Measurements from ENCODE around the gene KRT78. TPM values are rescaled to one million over a fixed set of nuclear protein-coding genes. Genes with fewer than 3 reads are reported as not detected.

KRT78 gene
- total and polyA plus RNA-seq, 2 of the 13 experiments (the other 11 are each of a cell fraction or from before 2014, with no cell fraction given), result not detected

DNA sequence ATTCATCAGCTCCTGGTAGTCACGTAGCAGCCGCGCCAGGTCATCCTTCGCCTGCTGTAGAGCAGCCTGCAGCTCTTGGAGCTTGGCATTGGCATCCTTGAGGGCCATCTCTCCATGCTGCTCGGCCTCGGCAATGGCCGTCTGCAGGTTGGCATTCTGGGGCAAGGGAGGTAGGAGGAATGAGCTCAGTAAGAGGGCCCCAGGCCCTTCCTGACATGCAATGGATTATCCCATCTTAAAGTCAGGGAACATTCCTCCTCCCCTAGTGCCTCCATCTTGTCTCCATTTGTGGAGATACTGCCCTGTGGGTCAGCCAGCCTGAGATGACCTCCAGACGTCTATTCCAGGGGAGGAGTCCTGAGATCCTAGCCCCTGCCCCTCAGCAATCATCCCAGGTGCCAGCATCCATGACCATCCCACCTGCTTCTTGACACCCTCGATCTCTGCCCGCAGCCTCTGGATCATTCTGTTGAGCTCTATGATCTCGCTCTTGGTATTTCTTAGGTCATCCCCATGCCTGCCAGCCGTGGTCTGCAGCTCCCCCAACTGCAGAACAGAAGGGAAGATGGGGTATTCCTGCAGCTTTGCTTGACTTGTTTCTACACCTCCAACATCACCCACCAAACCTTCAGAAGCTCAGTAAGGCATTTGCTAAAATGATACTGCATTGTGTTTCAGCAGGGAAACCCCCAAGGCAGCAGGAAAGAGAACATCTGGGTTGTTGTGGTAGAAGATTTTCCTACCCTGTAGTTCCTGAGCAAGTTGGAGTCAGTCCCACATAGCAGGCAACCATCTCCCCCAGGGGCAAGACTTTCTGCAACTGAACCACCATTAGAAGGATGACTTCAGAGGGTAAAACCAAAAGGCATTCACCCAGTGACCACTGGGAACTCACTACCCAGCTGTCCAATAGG, 57.3 kb downstream of the KRT78 start:
- no peak for TF ChIP-seq NCOA5 (CRISPR knock-in tag; IDR thresholded peaks at IDR 0.05)
- TF ChIP-seq ETV6 (CRISPR knock-in tag; conservative IDR thresholded peaks at IDR 0.05), result no peak
- Histone ChIP-seq H3K27me3 (ENCODE audit: control insufficient read depth in 1 of 2, insufficient read depth in 2 of 2, low read length in 2 of 2) (peaks cover 4 to 51% of the 10 kb centered on the region in 2 experiments; a peak in 3 of 5 replicates), H3K79me2 (ENCODE audit: insufficient read depth, low read length) (no peaks in the 10 kb centered on the region), H4K20me1 (ENCODE audit: insufficient read depth, low read length) (no peaks in the 10 kb centered on the region), H3K4me3 (replicated peaks in 1 of 3; ENCODE audit: insufficient read depth in 1 of 3, low read depth in 2 of 3, low read length in 3 of 3) (no peak overlapping the region), H3K9me3 (ENCODE audit: low read length) (no peaks in the 10 kb centered on the region), H3K4me1 (ENCODE audit: insufficient read depth, low read length) (no peaks in the 10 kb centered on the region), H3K9ac (ENCODE audit: insufficient read depth, low read depth, low read length) (no peak overlapping the region), H2AFZ (ENCODE audit: low read length) (no peak overlapping the region), H3K36me3 (replicated peaks in 1 of 2; ENCODE audit: control insufficient read depth in 1 of 2, insufficient read depth in 2 of 2, low read length in 2 of 2) (no peaks in the 10 kb centered on the region), H3K4me2 (ENCODE audit: low read depth, low read length) (no peak overlapping the region), H3K27ac (ENCODE audit: extremely low read length, insufficient read depth, low read length) (no peak overlapping the region)
- CTCF ChIA-PET (ENCODE audit: low intra/inter-chr PET ratio, low total read pairs), result no interaction called here
- POLR2A ChIA-PET, result no interaction called here
- no peak for DNase-seq (ENCODE audit: low spot score)
- no peak for FAIRE-seq
- intact Hi-C loops (cut with micrococcal nuclease; ENCODE audit: unreplicated experiment) (no loop called here), in situ Hi-C loops (cut with HindIII; ENCODE audit: extremely low pct_ligation_motif_present, low pct_unique_long_range_greater_than_20kb) (no loop called here)
- WGBS (ENCODE audit: low lambda C conversion rate), result 36% methylated on average over 10 of the region's 12 CpGs
- ATAC-seq, result no peak
- BruUV-seq (replicated peaks), result no TSS peak

DNA sequence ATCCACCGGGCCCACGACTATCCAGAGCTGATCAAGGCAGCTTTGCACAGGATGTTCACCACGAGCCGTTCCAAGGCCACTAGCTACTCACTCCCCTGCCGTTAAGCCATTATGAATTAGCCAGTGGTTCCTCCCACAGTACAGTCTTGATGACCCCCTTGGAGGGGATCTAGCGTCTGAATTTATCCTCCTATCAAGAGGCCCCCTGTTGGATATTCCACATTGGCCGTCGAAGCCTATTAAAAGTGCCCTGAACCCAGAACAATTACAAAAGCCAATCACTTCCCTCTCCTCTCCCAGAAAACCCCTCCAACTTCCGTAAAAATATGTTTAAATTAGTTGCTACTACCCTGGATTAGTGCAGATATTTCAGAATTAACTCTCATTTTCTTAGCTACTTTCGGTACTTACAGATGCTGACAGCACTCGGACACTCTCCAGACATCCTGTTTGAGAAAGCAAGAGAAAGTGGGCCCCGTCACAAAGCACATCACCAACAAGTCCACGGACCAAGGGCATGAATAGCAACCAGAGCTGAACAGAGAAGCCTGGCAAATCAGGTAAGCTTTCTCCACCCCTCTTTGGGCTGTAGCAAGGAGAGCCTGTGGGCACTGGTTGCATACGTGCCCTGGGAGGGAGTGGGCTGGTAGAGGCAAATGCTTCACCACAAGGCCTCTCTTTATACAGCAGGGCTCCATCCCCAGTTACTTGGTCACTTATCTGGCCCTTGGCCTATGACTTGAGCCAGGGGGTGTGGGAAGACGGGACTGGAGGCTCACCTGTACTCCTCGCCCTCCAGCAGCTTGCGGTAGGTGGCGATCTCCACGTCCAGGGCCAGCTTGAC, 58.1 kb downstream of the KRT78 start:
- TF ChIP-seq, protein P1, sequence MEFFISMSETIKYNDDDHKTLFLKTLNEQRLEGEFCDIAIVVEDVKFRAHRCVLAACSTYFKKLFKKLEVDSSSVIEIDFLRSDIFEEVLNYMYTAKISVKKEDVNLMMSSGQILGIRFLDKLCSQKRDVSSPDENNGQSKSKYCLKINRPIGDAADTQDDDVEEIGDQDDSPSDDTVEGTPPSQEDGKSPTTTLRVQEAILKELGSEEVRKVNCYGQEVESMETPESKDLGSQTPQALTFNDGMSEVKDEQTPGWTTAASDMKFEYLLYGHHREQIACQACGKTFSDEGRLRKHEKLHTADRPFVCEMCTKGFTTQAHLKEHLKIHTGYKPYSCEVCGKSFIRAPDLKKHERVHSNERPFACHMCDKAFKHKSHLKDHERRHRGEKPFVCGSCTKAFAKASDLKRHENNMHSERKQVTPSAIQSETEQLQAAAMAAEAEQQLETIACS (CRISPR knock-in tag; IDR thresholded peaks at IDR 0.05), result no peak
- TF ChIP-seq DPF2 (CRISPR knock-in tag; IDR thresholded peaks at IDR 0.05; ENCODE audit: borderline replicate concordance, low read depth) (no peak), EZH2 (conservative IDR thresholded peaks at IDR 0.05; ENCODE audit: low read depth, low read length) (0 out of 2 replicates have a peak, but pooled peaks have one; percentile 64), ATAD3A (CRISPR knock-in tag; IDR thresholded peaks at IDR 0.05) (no peak)
- no peak overlapping the region for H3K4me3 ChIP-seq (replicated peaks in 1 of 3; ENCODE audit: insufficient read depth in 1 of 3, low read depth in 2 of 3, low read length in 3 of 3)
- ATAC-seq, result no peak; the same call in 1 of the 3 replicates
- intact Hi-C loops (cut with micrococcal nuclease; ENCODE audit: unreplicated experiment) (no loop called here), in situ Hi-C loops (cut with HindIII; ENCODE audit: extremely low pct_ligation_motif_present, low pct_unique_long_range_greater_than_20kb) (no loop called here)
- H4K20me1 ChIP-seq (ENCODE audit: insufficient read depth, low read length), result no peaks in the 10 kb centered on the region
- ChIA-PET POLR2A (no interaction called here), CTCF (ENCODE audit: low intra/inter-chr PET ratio, low total read pairs) (no interaction called here)
- no peak overlapping the region for H3K4me2 ChIP-seq (ENCODE audit: low read depth, low read length)
- no peaks in the 10 kb centered on the region for H3K9me3 ChIP-seq (ENCODE audit: low read length)
- DNase-seq (ENCODE audit: low spot score), result no peak
- no peak overlapping the region for H3K27ac ChIP-seq (ENCODE audit: extremely low read length, insufficient read depth, low read length)
- BruUV-seq (replicated peaks), result no TSS peak
- peaks cover 4 to 51% of the 10 kb centered on the region in 2 experiments; a peak in 3 of 5 replicates for H3K27me3 ChIP-seq (ENCODE audit: control insufficient read depth in 1 of 2, insufficient read depth in 2 of 2, low read length in 2 of 2)
- no peaks in the 10 kb centered on the region for H3K4me1 ChIP-seq (ENCODE audit: insufficient read depth, low read length)
- no peak overlapping the region for H2AFZ ChIP-seq (ENCODE audit: low read length)
- H3K79me2 ChIP-seq (ENCODE audit: insufficient read depth, low read length), result no peaks in the 10 kb centered on the region
- no peaks in the 10 kb centered on the region for H3K36me3 ChIP-seq (replicated peaks in 1 of 2; ENCODE audit: control insufficient read depth in 1 of 2, insufficient read depth in 2 of 2, low read length in 2 of 2)
- no peak for FAIRE-seq
- WGBS (ENCODE audit: low lambda C conversion rate), result 25% methylated on average over 9 of the region's 19 CpGs
- H3K9ac ChIP-seq (ENCODE audit: insufficient read depth, low read depth, low read length), result no peak overlapping the region
